ENCODE results near the gene SCUBE1.

Gene SCUBE1

DNA sequence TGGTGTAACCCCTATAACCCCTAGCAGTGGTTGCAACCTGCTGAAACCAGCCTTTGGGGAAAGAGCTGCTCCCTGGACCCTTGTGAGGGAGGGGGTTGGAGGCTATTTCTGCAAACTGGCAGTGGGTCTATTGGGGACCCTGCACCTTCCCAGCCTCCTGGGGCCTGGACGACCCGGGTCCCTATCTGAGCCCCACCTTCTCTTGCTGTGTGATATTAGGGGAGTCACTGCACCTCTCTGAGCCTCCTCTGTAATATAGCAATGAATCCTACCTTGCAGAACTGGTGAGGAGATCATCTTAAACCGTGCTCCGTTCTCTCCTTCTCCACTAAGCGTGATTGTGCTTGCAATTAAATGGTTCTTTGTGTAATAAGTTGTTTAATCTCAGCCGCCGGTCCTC, 44.6 kb upstream of the SCUBE1 start:
- TF ChIP-seq, protein P1, sequence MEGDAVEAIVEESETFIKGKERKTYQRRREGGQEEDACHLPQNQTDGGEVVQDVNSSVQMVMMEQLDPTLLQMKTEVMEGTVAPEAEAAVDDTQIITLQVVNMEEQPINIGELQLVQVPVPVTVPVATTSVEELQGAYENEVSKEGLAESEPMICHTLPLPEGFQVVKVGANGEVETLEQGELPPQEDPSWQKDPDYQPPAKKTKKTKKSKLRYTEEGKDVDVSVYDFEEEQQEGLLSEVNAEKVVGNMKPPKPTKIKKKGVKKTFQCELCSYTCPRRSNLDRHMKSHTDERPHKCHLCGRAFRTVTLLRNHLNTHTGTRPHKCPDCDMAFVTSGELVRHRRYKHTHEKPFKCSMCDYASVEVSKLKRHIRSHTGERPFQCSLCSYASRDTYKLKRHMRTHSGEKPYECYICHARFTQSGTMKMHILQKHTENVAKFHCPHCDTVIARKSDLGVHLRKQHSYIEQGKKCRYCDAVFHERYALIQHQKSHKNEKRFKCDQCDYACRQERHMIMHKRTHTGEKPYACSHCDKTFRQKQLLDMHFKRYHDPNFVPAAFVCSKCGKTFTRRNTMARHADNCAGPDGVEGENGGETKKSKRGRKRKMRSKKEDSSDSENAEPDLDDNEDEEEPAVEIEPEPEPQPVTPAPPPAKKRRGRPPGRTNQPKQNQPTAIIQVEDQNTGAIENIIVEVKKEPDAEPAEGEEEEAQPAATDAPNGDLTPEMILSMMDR (IDR thresholded peaks at IDR 0.05; ENCODE audit: low read length, missing control alignments), result no peak
- DNase-seq (ENCODE audit: low read depth), result no peak
- H3K4me3 ChIP-seq (replicated peaks; ENCODE audit: low read depth, low read length), result no peak overlapping the region

DNA sequence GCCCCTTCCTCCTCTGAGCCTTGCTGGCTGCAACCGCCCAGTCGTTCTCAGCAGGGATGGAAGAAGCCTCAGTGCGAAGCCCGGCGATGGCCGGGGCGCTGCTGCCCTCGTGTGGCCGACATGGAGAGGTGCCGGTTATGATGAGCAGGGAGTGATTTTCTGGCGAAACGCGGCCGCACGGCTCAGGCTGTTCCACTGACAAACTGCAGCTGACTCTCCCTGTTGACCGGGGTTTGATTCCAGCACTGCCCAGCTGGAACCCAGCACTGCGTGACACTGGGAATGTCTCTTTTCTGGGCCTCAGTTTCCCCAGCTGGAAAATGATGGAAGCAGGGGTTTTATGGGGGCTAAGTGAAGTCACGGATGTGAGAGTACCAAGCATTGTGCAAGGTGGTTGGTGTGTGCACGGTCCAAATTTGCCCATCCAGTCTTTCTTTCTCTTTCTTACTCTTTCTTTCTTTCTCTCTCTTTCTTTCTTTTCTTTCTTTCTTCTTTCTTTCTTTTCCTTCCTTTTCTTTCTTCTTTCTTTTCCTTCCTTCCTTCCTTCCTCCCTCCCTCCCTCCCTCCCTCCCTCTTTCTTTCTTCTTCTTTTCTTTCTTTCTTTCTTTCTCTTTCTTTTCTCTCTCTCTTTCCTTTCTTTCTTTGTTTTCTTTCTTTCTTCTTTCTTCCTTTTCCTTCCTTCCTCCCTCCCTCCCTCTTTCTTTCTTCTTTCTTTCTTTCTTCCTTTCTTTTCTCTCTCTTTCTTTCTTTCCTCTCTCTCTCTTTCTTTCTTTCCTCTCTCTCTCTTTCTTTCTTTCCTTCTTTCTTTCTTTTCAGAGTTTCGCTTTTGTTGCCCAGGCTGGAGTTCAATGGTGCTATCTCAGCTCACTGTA, 42.8 kb upstream of the SCUBE1 start:
- H3K4me3 ChIP-seq (replicated peaks; ENCODE audit: low read depth, low read length), result no peak overlapping the region
- peak; percentile 78 for DNase-seq (ENCODE audit: low read depth)
- TF ChIP-seq, protein P1 (IDR thresholded peaks at IDR 0.05; ENCODE audit: low read length, missing control alignments), result peak; percentile 92

DNA sequence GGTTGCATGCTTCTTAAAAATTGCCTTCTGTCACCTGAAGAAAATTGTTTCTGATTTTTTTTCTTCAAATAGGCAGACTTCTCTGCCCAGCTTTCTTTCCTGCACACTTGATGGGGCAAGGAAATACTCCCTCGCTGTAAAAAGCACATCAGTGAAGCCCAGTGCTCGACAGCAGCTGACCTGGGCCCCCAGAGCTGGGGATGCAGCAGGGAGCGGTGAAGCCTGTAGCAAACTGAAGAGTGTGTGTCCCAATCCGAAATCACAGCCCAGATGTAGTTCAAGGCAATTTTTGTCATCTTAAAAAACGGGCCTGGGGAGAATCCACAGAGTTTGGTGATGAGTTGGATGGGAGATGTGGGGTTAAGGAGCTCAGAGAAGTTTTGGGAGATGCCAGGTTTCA, 41.7 kb upstream of the SCUBE1 start:
- TF ChIP-seq, protein P1 (IDR thresholded peaks at IDR 0.05; ENCODE audit: low read length, missing control alignments), result no peak
- no peak overlapping the region for H3K4me3 ChIP-seq (replicated peaks; ENCODE audit: low read depth, low read length)
- no peak for DNase-seq (ENCODE audit: low read depth)

DNA sequence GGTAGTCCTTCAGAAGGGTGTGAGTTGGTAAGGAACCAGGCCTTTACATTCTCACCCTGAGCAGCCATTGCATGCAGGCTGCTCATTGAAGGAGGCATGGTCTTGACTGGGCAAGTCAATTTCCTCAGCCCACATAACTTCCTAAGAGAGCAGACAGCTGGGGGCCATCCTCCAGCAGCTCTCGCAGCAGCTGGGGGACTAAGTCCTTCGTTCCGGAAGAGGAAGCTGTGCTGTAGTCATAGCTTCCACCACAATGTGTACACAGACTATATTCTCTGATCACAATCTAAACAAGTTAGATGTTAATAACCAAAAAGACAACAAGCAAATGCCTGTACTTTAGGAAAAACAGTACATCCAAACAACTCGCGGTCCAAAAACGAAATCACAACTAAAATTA, 38.5 kb upstream of the SCUBE1 start:
- no peak for DNase-seq (ENCODE audit: low read depth)
- TF ChIP-seq, protein P1 (IDR thresholded peaks at IDR 0.05; ENCODE audit: low read length, missing control alignments), result no peak
- no peak overlapping the region for H3K4me3 ChIP-seq (replicated peaks; ENCODE audit: low read depth, low read length)

DNA sequence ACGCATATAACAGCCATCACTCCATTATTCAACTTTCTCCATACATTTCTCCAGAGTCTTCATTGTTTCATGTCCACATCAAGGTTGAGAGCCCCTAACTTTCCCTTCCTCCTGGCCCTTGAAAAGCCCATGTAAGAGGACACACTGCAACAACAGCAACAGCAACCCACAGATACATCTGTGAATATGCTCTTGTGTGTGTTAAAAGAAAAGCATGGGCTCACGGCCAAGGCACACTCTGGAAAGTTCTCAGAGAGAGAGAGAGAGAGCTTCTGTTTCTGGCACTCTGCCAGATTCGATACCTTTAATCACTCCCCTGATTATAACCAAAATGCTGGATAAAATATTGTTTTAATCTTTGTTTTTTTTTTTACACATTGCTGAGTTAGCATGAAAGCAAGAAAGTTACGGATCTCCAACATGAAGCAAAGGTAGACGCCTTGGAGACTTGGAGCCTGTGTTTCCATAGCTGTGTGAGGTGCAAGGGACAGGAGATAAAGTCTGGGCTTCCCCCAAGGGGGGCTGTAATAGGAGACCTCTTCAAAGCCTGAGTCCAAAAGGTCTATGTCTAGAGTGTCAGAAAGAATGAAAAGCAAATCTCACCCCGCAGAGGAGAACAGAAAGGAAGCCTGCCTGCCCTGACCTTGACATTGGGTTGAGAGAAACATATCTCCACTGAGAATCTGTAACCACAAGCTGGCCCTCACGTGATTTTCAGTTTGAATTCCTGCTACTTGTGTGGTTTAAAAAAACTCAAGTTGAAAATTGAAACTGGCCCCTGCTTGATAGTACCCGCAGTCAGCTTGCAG, 34.9 kb upstream of the SCUBE1 start:
- H3K4me3 ChIP-seq (replicated peaks; ENCODE audit: low read depth, low read length), result no peak overlapping the region
- TF ChIP-seq, protein P1 (IDR thresholded peaks at IDR 0.05; ENCODE audit: low read length, missing control alignments), result no peak
- peak; percentile 24 for DNase-seq (ENCODE audit: low read depth)

DNA sequence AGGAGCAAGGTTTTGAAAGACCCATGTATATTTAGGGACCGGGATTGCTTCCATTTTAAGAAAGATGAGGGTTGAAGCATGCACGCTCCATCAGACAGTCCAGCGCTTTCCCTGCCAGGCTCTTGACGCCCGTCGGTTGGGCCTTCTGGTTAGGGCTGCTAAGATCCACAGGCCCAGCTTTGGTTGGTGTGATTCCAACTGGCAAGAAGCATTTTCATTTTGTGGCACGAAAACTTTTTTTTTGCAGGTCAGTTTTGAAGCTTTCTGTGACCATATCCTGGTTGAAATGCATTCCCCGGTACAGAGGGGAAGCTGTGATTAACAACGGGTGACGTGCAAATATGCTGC, 34.4 kb upstream of the SCUBE1 start:
- TF ChIP-seq, protein P1 (IDR thresholded peaks at IDR 0.05; ENCODE audit: low read length, missing control alignments), result no peak
- no peak overlapping the region for H3K4me3 ChIP-seq (replicated peaks; ENCODE audit: low read depth, low read length)
- DNase-seq (ENCODE audit: low read depth), result peak; percentile 14

Data from fibroblast of pulmonary artery (primary cell).